Tongue (tissue), 2 donors: ENCODE data around the gene CEACAM19. TPM values are rescaled to one million over a fixed set of nuclear protein-coding genes. Genes with fewer than 3 reads are reported as not detected.
A peak's percentile ranks its signal among the peaks of the same experiment; 100 is the strongest.
"Not testable (repeated sequence)": the region's sequence is repeated elsewhere in the genome, so short reads cannot be mapped to it uniquely, and the experiment has no call there.

Experiments
- DNase-seq: peaks from one replicate; pipeline ENCODE4 v3.0.0-alpha.2; 2015
- total RNA-seq: library from RNA; depleted of rRNA; stranded (reverse); fragments of >200 nt; gene quantifications from one replicate; pipeline ENCODE4 v1.2.3, GENCODE V29; 2014

The CEACAM19 gene
- total RNA-seq, 1 donor from 2014 or later: 2.5 TPM

DNA sequence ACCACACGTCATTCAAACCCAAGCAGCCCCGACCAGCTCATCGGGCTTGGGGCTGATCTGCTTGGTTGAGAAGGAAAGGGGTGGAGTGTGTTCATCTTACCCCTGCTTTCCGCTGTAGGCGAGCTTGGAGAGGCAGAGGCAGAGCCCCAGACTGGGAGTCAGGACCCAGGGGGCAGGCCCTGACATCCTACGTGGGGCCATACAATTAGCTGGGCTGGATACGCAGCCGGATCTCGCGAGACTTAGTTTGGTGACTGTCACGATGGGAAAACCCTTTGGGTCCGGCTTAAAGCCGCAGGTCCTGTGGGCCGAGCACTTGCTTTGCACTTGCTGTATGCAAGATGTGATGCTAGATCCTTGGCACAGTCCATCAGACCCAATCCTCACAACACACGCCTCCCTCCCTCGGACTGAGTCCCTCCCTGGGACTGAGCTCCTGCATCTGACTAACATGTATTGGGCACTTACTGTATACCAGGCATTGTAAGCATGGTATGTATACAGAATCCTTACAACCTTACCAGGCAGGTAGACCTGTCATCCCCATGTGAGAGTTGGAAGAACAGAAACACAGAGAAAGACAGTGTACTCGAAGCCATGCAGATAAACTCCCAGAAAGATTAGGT, 31.4 kb downstream of the CEACAM19 start:
- no peak for DNase-seq

DNA sequence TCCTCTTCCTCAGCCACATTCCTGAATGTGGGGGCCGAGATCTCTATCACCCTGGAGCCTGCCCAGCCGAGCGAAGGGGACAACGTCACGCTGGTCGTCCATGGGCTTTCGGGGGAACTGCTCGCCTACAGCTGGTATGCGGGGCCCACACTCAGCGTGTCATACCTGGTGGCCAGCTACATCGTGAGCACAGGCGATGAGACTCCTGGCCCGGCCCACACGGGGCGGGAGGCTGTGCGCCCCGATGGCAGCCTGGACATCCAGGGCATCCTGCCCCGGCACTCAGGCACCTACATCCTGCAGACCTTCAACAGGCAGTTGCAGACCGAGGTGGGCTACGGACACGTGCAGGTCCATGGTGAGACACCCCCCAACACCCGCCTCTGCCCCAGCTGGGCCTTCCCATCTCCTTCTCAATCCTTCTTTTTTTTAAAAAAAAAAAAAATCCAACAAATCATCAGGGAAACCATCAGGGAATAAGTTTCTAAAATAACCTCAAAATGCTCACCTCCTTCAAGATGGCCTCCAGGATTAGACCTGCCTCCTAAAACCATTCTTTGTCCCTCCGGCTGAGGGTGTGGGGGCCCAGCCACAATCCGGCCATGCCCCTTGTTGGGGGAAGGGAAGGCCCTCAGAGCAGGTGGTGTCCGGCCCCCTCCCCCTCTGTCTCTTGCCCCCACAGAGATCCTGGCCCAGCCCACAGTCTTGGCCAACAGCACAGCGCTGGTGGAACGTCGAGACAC, 32.2 kb downstream of the CEACAM19 start:
- no peak for DNase-seq

- DNase-seq: no peak
Measured at GRCh38 chr19:44704982-44705381, 33.7 kb downstream of the CEACAM19 start.

- DNase-seq: no peak
Measured at GRCh38 chr19:44705502-44706010, 34.3 kb downstream of the CEACAM19 start.

- no peak for DNase-seq
Measured at GRCh38 chr19:44706506-44707236, 35.4 kb downstream of the CEACAM19 start.

DNA sequence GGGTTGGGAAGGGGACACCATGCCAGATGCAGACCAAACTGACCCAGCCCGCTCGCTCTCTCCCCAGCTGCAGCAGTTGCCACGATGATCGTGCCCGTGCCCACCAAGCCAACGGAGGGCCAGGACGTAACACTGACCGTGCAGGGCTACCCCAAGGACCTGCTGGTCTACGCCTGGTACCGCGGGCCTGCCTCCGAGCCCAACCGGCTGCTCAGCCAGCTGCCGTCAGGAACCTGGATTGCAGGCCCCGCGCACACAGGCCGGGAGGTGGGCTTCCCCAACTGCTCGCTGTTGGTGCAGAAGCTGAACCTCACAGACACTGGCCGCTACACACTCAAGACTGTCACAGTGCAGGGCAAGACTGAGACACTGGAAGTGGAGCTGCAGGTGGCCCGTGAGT, 36.5 kb downstream of the CEACAM19 start:
- no peak for DNase-seq

DNA sequence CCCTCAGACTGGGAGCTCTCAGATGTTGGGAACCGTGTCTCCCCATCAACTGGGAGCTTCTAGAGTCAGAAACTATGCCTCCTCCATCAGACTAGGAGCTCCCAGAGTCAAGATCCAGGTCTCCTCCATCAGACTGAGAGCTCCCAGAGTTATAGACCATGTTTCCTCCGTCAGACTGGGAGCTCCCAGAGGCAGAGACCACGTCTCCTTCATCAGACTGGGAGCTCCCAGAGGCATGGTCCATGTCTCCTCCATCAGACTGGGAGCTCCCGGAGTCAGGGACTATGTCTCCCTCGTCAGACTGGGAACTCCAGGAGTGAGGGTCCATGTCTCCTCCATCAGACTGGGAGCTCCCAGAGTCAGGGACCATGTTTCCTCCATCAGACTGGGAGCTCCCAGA, 37.7 kb downstream of the CEACAM19 start:
- DNase-seq: no peak

- not testable (repeated sequence) for DNase-seq
Measured at GRCh38 chr19:44709434-44710266, 38.4 kb downstream of the CEACAM19 start.

DNA sequence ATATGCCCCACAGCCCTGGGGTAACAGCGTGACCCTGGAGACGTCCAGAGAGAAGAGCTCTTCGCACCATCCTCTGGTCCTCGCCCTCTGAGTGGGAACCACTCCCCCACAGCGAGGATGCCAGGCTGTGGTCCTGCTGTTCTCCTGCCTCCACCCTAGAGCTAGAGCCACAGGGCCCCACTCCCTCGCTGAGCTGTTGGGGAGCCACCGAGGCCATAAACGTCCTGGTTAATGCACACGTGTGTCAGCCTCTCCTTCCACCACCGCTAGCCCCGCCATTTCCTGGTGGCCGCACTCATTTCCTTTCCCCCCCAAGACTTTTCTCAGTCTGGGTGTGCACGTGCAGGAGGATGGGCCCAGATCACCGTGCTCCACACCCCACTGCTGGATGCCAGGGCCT, 39.2 kb downstream of the CEACAM19 start:
- no peak for DNase-seq

DNA sequence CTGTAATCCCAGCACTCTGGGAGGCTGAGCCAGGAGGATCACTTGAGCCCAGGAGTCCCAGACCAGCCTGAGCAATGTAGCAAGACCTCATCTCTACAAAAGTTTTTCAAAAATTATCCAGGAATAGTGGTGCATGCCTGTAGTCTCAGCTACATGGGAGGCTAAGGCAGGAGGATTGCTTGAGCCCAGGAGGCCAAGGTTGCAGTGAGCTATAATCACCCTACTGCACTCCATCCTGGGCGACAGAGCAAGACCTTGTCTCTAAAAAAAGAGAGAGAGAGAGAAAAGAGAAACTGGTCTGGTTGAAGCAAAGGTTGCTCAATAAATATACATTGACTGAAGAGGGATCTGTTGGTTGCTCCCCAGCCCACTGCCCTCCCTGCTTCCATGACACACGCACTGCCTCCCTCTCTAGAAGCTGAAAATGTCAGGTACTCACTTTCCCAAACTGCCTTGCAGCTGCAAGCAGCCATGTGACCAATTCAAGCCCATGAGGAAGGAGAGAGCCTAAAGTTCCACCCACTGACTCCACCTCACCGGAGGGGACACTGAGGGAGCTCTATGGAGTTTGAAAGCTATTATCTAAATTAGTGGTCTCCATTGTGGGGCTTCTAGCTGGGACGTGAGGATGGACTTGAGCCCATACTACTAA, 41.7 kb downstream of the CEACAM19 start:
- no peak for DNase-seq

GRCh38 chr19:44714597-44715169, 43.4 kb downstream of the CEACAM19 start:
- DNase-seq: no peak

- no peak for DNase-seq
Measured at GRCh38 chr19:44717603-44718002, 46.3 kb downstream of the CEACAM19 start.

DNA sequence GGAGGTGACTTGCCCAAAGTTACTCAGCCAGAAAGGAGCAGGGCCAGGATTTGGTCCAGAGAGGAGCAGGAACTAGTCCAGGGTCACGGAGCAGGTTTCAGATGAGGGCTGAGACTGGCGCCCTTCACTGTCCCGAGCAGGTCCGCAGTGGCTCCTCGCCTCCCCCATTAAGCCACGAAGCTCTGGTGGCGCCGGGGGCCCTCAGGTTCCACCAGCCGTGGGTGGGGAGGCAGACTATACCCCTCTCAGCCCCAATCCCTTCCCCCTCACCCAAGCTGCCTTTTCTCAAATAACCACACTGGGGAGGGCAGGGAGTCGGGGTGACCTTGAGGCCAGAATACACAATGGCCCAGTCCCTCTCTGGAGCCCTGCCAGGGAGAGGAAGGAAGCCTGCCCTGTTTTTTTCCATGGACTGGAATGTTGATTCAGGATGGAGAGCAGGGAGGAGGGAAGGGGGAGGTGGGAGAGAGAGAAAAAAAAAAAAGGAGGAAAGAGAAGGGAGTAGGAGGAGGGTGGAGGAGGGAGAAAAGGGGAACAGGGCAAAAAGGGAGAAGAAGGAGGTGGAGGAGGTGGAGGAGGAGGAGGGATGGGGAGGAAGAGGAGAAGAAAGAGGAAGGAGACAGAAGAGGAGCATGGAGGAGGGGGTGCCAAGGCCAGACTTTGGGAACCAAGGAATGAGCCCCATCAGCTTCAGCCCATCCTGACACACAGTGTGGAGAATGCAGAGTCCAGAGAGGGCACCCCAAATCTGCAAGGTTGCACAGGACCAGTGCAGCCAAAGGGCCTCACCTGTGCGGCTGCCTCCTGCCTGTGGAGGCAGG, 47.4 kb downstream of the CEACAM19 start:
- DNase-seq: peak; percentile 57

- DNase-seq: no peak
Measured at GRCh38 chr19:44719262-44719701, 48.0 kb downstream of the CEACAM19 start.

DNA sequence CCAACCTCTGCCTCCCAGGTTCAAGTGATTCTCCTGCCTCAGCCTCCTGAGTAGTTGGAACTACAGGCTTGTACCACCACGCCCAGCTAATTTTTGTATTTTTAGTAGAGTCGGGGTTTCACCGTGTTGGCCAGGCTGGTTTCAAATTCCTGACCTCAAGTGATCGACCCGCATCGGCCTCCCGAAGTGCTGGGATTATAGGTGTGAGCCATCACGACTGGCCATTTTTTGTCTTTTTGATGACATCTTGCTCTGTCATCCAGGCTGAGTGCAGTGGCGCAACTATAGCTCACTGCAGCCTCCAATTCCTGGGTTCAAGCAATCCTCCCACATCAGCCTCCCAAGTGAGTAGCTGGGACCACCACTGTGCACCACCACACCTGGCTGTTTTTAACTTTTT, 49.1 kb downstream of the CEACAM19 start:
- not testable (repeated sequence) for DNase-seq

DNA sequence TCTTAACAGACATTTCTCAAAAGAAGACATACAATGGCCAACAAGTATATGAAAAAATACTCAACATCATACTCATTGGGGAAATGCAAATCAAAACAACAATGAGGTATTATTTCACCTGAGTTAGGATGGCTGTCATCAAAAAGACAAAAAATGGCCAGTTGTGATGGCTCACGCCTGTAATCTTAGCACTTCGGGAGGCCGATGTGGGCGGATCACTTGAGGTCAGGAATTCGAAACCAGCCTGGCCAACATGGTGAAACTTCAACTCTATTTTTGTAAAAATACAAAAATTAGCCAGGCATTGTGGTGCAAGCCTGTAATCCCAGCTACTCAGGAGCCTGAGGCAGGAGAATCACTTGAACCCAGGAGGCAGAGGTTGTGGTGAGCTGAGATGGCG, 49.7 kb downstream of the CEACAM19 start:
- DNase-seq: no peak

- DNase-seq: not testable (repeated sequence)
Measured at GRCh38 chr19:44721369-44721768, 50.1 kb downstream of the CEACAM19 start.

- DNase-seq: no peak
Measured at GRCh38 chr19:44722131-44723121, 51.1 kb downstream of the CEACAM19 start.
